ENCODE results near the gene NBPF20.
"Not testable (repeated sequence)": the region's sequence is repeated elsewhere in the genome, so short reads cannot be mapped to it uniquely, and the experiment has no call there.

DNA sequence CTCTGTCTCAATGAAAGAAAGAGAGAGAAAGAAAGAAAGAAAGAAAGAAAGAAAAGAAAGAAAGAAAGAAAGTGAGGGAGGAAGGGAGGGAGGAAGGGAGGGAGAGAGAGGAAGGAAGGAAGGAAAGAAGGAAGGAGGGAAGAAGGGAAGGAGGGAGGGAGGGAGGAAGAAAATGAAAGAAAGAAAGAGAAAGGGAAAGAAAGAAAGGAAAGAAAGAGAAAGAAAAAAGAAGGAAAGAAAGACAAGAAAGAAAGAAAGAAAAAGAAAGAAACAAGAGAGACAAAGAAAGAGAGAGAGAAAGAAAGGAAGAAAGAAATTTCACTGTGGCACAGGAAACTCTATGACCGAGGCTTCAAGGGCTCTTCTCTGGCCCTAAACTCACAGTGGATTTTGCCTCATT lies 33.7 kb upstream of the NBPF20 start:
- not testable (repeated sequence) for TF ChIP-seq CTCF (IDR thresholded peaks at IDR 0.05; ENCODE audit: poor library complexity, severe bottlenecking); RAD21 (conservative IDR thresholded peaks at IDR 0.05); POLR2AphosphoS5 (IDR thresholded peaks at IDR 0.05); EP300 (conservative IDR thresholded peaks at IDR 0.05; ENCODE audit: poor library complexity, severe bottlenecking)

All from neural cell (in vitro differentiated cells).